Measurements from ENCODE around the gene BARX2. TPM values are rescaled to one million over a fixed set of nuclear protein-coding genes. Genes with fewer than 3 reads are reported as not detected.

The BARX2 gene
- polyA plus RNA-seq, 3 donors from 2014 or later = not detected

- DNase-seq = no peak
- peaks cover 0 to 3% (median 0%) of the 10 kb centered on the region in 3 donors for H3K27me3 Mint-ChIP-seq (ENCODE audit: low read depth in 3 of 3)
- H3K27ac Mint-ChIP-seq = no peak overlapping the region
- H3K4me3 Mint-ChIP-seq = no peak overlapping the region
- H3K4me1 Mint-ChIP-seq = no peaks in the 10 kb centered on the region
- H3K9me3 Mint-ChIP-seq = peaks cover 0 to 9% (median 0%) of the 10 kb centered on the region in 6 donors
- H3K36me3 Mint-ChIP-seq = no peaks in the 10 kb centered on the region
Measured at GRCh38 chr11:129444274-129444673, 68.6 kb downstream of the BARX2 start.

GRCh38 chr11:129445226-129445625 lies 69.6 kb downstream of the BARX2 start:
- no peaks in the 10 kb centered on the region for H3K4me1 Mint-ChIP-seq
- no peak overlapping the region for H3K27ac Mint-ChIP-seq
- peaks cover 0 to 3% (median 0%) of the 10 kb centered on the region in 3 donors for H3K27me3 Mint-ChIP-seq (ENCODE audit: low read depth in 3 of 3)
- H3K36me3 Mint-ChIP-seq = no peaks in the 10 kb centered on the region
- no peak overlapping the region for H3K4me3 Mint-ChIP-seq
- H3K9me3 Mint-ChIP-seq = peaks cover 0 to 9% (median 0%) of the 10 kb centered on the region in 6 donors
- no peak for DNase-seq

- peaks cover 0 to 3% (median 2%) of the 10 kb centered on the region in 3 donors for H3K27me3 Mint-ChIP-seq (ENCODE audit: low read depth in 3 of 3)
- no peaks in the 10 kb centered on the region for H3K4me1 Mint-ChIP-seq
- H3K36me3 Mint-ChIP-seq = no peaks in the 10 kb centered on the region
- peaks cover 0 to 9% (median under 1%) of the 10 kb centered on the region in 6 donors for H3K9me3 Mint-ChIP-seq
- no peak overlapping the region for H3K27ac Mint-ChIP-seq
- DNase-seq = no peak
- no peak overlapping the region for H3K4me3 Mint-ChIP-seq
Measured at GRCh38 chr11:129446572-129446971, 70.9 kb downstream of the BARX2 start.

- Mint-ChIP-seq H3K9me3 (peaks cover 0 to 9% (median under 1%) of the 10 kb centered on the region in 6 donors), H3K4me3 (no peak overlapping the region), H3K4me1 (no peaks in the 10 kb centered on the region), H3K36me3 (no peaks in the 10 kb centered on the region), H3K27me3 (ENCODE audit: low read depth in 3 of 3) (peaks cover 0 to 3% (median 2%) of the 10 kb centered on the region in 3 donors), H3K27ac (no peak overlapping the region)
- DNase-seq = no peak
Measured at GRCh38 chr11:129447654-129448239, 72.1 kb downstream of the BARX2 start.

- H3K27ac Mint-ChIP-seq = no peak overlapping the region
- H3K4me1 Mint-ChIP-seq = peaks cover 0 to 2% of the 10 kb centered on the region in 2 donors
- DNase-seq = no peak
- peaks cover 0 to 9% (median 0%) of the 10 kb centered on the region in 6 donors for H3K9me3 Mint-ChIP-seq
- no peak overlapping the region for H3K4me3 Mint-ChIP-seq
- peaks cover 0 to 2% (median 0%) of the 10 kb centered on the region in 3 donors for H3K27me3 Mint-ChIP-seq (ENCODE audit: low read depth in 3 of 3)
- no peaks in the 10 kb centered on the region for H3K36me3 Mint-ChIP-seq
Measured at GRCh38 chr11:129451524-129451923, 75.9 kb downstream of the BARX2 start.

- peaks cover 0 to 4% (median 1%) of the 10 kb centered on the region in 3 donors for H3K27me3 Mint-ChIP-seq (ENCODE audit: low read depth in 3 of 3)
- H3K4me1 Mint-ChIP-seq = peaks cover 0 to 2% of the 10 kb centered on the region in 2 donors
- no peak overlapping the region for H3K27ac Mint-ChIP-seq
- H3K4me3 Mint-ChIP-seq = no peak overlapping the region
- H3K9me3 Mint-ChIP-seq = peaks cover 0 to 3% (median 0%) of the 10 kb centered on the region in 6 donors
- no peak for DNase-seq
- H3K36me3 Mint-ChIP-seq = no peaks in the 10 kb centered on the region
Measured at GRCh38 chr11:129453293-129453721, 77.7 kb downstream of the BARX2 start.

- H3K9me3 Mint-ChIP-seq = peaks cover 0 to 3% (median 0%) of the 10 kb centered on the region in 6 donors
- H3K36me3 Mint-ChIP-seq = no peaks in the 10 kb centered on the region
- H3K4me1 Mint-ChIP-seq = peaks cover 0 to 2% of the 10 kb centered on the region in 2 donors
- H3K27me3 Mint-ChIP-seq (ENCODE audit: low read depth in 3 of 3) = peaks cover under 1 to 4% (median 1%) of the 10 kb centered on the region in 3 donors
- H3K4me3 Mint-ChIP-seq = no peak overlapping the region
- H3K27ac Mint-ChIP-seq = no peak overlapping the region
- DNase-seq = no peak
Measured at GRCh38 chr11:129455101-129455500, 79.5 kb downstream of the BARX2 start.

GRCh38 chr11:129455756-129456655 lies 80.4 kb downstream of the BARX2 start:
- H3K4me3 Mint-ChIP-seq = no peak overlapping the region
- H3K9me3 Mint-ChIP-seq = peaks cover 0 to 3% (median 0%) of the 10 kb centered on the region in 6 donors
- no peak overlapping the region for H3K27ac Mint-ChIP-seq
- H3K27me3 Mint-ChIP-seq (ENCODE audit: low read depth in 3 of 3) = peaks cover 1 to 2% (median 2%) of the 10 kb centered on the region in 3 donors
- DNase-seq = no peak
- no peaks in the 10 kb centered on the region for H3K36me3 Mint-ChIP-seq
- H3K4me1 Mint-ChIP-seq = peaks cover 0 to 2% of the 10 kb centered on the region in 2 donors

GRCh38 chr11:129457321-129457720 lies 81.7 kb downstream of the BARX2 start:
- peaks cover 1 to 2% (median 2%) of the 10 kb centered on the region in 3 donors for H3K27me3 Mint-ChIP-seq (ENCODE audit: low read depth in 3 of 3)
- H3K27ac Mint-ChIP-seq = no peak overlapping the region
- no peak for DNase-seq
- H3K4me1 Mint-ChIP-seq = peaks cover 0 to 2% of the 10 kb centered on the region in 2 donors
- H3K36me3 Mint-ChIP-seq = no peaks in the 10 kb centered on the region
- no peak overlapping the region for H3K4me3 Mint-ChIP-seq
- peaks cover 0 to 3% (median 0%) of the 10 kb centered on the region in 6 donors for H3K9me3 Mint-ChIP-seq

- Mint-ChIP-seq H3K36me3 (no peaks in the 10 kb centered on the region), H3K27ac (no peak overlapping the region), H3K9me3 (peaks cover 0 to 4% (median 1%) of the 10 kb centered on the region in 6 donors), H3K4me1 (no peaks in the 10 kb centered on the region), H3K27me3 (ENCODE audit: low read depth in 3 of 3) (peaks cover 1 to 2% (median 2%) of the 10 kb centered on the region in 3 donors), H3K4me3 (no peak overlapping the region)
- no peak for DNase-seq
Measured at GRCh38 chr11:129458278-129458677, 82.6 kb downstream of the BARX2 start.

- H3K27me3 Mint-ChIP-seq (ENCODE audit: low read depth in 3 of 3) = peaks cover 1 to 2% (median 2%) of the 10 kb centered on the region in 3 donors
- H3K36me3 Mint-ChIP-seq = no peaks in the 10 kb centered on the region
- peaks cover 0 to 8% (median 1%) of the 10 kb centered on the region in 6 donors for H3K9me3 Mint-ChIP-seq
- no peaks in the 10 kb centered on the region for H3K4me1 Mint-ChIP-seq
- no peak for DNase-seq
- no peak overlapping the region for H3K27ac Mint-ChIP-seq
- H3K4me3 Mint-ChIP-seq = no peak overlapping the region
Measured at GRCh38 chr11:129458756-129459535, 83.3 kb downstream of the BARX2 start.

- H3K27me3 Mint-ChIP-seq (ENCODE audit: low read depth in 3 of 3) = peaks cover 2 to 3% (median 2%) of the 10 kb centered on the region in 3 donors
- H3K9me3 Mint-ChIP-seq = peaks cover 0 to 8% (median 2%) of the 10 kb centered on the region in 6 donors
- H3K27ac Mint-ChIP-seq = no peak overlapping the region
- no peak for DNase-seq
- no peak overlapping the region for H3K4me3 Mint-ChIP-seq
- no peaks in the 10 kb centered on the region for H3K4me1 Mint-ChIP-seq
- H3K36me3 Mint-ChIP-seq = no peaks in the 10 kb centered on the region
Measured at GRCh38 chr11:129460714-129461113, 85.1 kb downstream of the BARX2 start.

- peaks cover 0 to 9% (median 0%) of the 10 kb centered on the region in 3 donors for H3K27me3 Mint-ChIP-seq (ENCODE audit: low read depth in 3 of 3)
- no peaks in the 10 kb centered on the region for H3K36me3 Mint-ChIP-seq
- no peaks in the 10 kb centered on the region for H3K4me1 Mint-ChIP-seq
- DNase-seq = no peak
- H3K27ac Mint-ChIP-seq = no peak overlapping the region
- H3K4me3 Mint-ChIP-seq = no peak overlapping the region
- peaks cover 0 to 5% (median under 1%) of the 10 kb centered on the region in 6 donors for H3K9me3 Mint-ChIP-seq
Measured at GRCh38 chr11:129484068-129484467, 108.4 kb downstream of the BARX2 start.
